IMR-90 (cell line): Measurements from ENCODE around the gene GOLGA8B. TPM values are rescaled to one million over a fixed set of nuclear protein-coding genes. Genes with fewer than 3 reads are reported as not detected.

ENCODE experiments used
- ATAC-seq: fragments of 200-7000 bp; cut with Tn5 transposase; 2 replicates; pipeline ENCODE4 v1.9.1; 2020; ENCODE audit warnings: low read depth, mild to moderate bottlenecking, moderate library complexity
- BruUV-seq: library from RNA; stranded (reverse); fragments of 400-500 nt; replicated peaks from 2 replicates; lab custom pipeline; 2021; lab: Mats Ljungman, UMichigan
- CTCF ChIA-PET: fragments of 300-600 bp; formaldehyde crosslinking; extraction: SDS; loops from one replicate; lab custom pipeline; 2021; ENCODE audit warnings: antibody characterized with exemption; lab: Yijun Ruan, JAX
- POLR2A ChIA-PET: fragments of 300-600 bp; sonication (Branson Sonifier 250); formaldehyde crosslinking; loops from one replicate; lab custom pipeline; 2022; ENCODE audit warnings: antibody characterized with exemption; ENCODE audit not compliant: unreplicated experiment; lab: Charles Lee
- DNase-seq: peaks from one replicate; pipeline ENCODE4 v3.0.0; 2013
- H2AFZ ChIP-seq: replicated peaks from 2 replicates; pipeline ENCODE3; 2013; ENCODE audit warnings: low read length, mild to moderate bottlenecking; ENCODE audit not compliant: poor library complexity
- H2AK5ac ChIP-seq: 2 replicates; pipeline ENCODE4 v1.6.1; 2013; ENCODE audit warnings: low read depth, low read length, inconsistent platforms
- H2AK9ac ChIP-seq: replicated peaks from 2 replicates; pipeline ENCODE3; 2013; ENCODE audit warnings: mild to moderate bottlenecking, low read depth, low read length, moderate library complexity; ENCODE audit not compliant: poor library complexity
- H2BK120ac ChIP-seq: 2 replicates; pipeline ENCODE4 v1.6.1; 2013; ENCODE audit warnings: low read depth, low read length, inconsistent platforms
- H2BK15ac ChIP-seq: 3 replicates; pipeline ENCODE4 v1.6.1; 2013; ENCODE audit warnings: low read depth, low read length, inconsistent platforms
- H2BK20ac ChIP-seq: 2 replicates; pipeline ENCODE4 v1.6.1; 2013; ENCODE audit warnings: low read depth, mild to moderate bottlenecking, inconsistent platforms, low read length, moderate library complexity
- H2BK5ac ChIP-seq: 2 replicates; pipeline ENCODE4 v1.6.1; 2013; ENCODE audit warnings: mild to moderate bottlenecking, low read depth, low read length, inconsistent platforms; ENCODE audit not compliant: poor library complexity, severe bottlenecking
- H3K14ac ChIP-seq: replicated peaks from 2 replicates; pipeline ENCODE4 v1.6.1; 2013; ENCODE audit warnings: low read depth, low read length, inconsistent platforms
- H3K18ac ChIP-seq: 2 replicates; pipeline ENCODE4 v1.6.1; 2013; ENCODE audit warnings: low read depth, low read length, control low read depth
- H3K23ac ChIP-seq: 2 replicates; pipeline ENCODE4 v1.6.1; 2013; ENCODE audit warnings: low read depth, low read length, inconsistent platforms
- H3K27ac ChIP-seq: 2 replicates; pipeline ENCODE4 v1.5.1; 2013; ENCODE audit warnings: mild to moderate bottlenecking, control low read depth, low read length; ENCODE audit not compliant: insufficient read depth
- H3K27me3 ChIP-seq: 2 replicates; pipeline ENCODE4 v1.6.1; 2013; ENCODE audit warnings: low read length; ENCODE audit not compliant: control insufficient read depth, insufficient read depth
- H3K36me3 ChIP-seq: 2 replicates; pipeline ENCODE4 v1.6.1; 2013; ENCODE audit warnings: low read length, mixed read lengths; ENCODE audit not compliant: control insufficient read depth, insufficient read depth
- H3K4ac ChIP-seq: 2 replicates; pipeline ENCODE4 v1.6.1; 2013; ENCODE audit warnings: low read depth, low read length, inconsistent platforms
- H3K4me1 ChIP-seq: 2 replicates; pipeline ENCODE4 v1.6.1; 2013; ENCODE audit warnings: low read length, mixed read lengths; ENCODE audit not compliant: control insufficient read depth, insufficient read depth
- H3K4me2 ChIP-seq: 2 replicates; pipeline ENCODE4 v1.6.1; 2013; ENCODE audit warnings: low read depth, mild to moderate bottlenecking, control low read depth, low read length, moderate library complexity
- H3K4me3 ChIP-seq: 2 replicates; pipeline ENCODE4 v1.5.1; 2013; ENCODE audit warnings: low read depth, mild to moderate bottlenecking, control low read depth, low read length, moderate library complexity; ENCODE audit not compliant: insufficient read depth
- H3K56ac ChIP-seq: 2 replicates; pipeline ENCODE4 v1.6.1; 2013; ENCODE audit warnings: low read length, inconsistent platforms; ENCODE audit not compliant: insufficient read depth; ENCODE audit errors: extremely low read depth
- H3K79me1 ChIP-seq, 2 experiments: 2 replicates each; pipeline ENCODE4 v1.6.1; 2013; ENCODE audit warnings: low read length in 2 of 2, inconsistent platforms in 1 of 2, low read depth in 1 of 2
- H3K9ac ChIP-seq: 2 replicates; pipeline ENCODE4 v1.6.1; 2013; ENCODE audit warnings: low read depth, low read length, control low read depth
- H3K9me1 ChIP-seq: 2 replicates; pipeline ENCODE4 v1.6.1; 2013; ENCODE audit warnings: low read length, inconsistent platforms; ENCODE audit not compliant: insufficient read depth
- H3K9me3 ChIP-seq: 2 replicates; pipeline ENCODE4 v1.6.1; 2013; ENCODE audit warnings: low read length; ENCODE audit not compliant: control insufficient read depth, insufficient read depth
- H4K20me1 ChIP-seq: 2 replicates; pipeline ENCODE4 v1.6.1; 2013; ENCODE audit warnings: low read length, inconsistent platforms; ENCODE audit not compliant: insufficient read depth
- H4K5ac ChIP-seq: 2 replicates; pipeline ENCODE4 v1.6.1; 2013; ENCODE audit warnings: mild to moderate bottlenecking, low read depth, low read length, control low read depth
- H4K8ac ChIP-seq, 2 experiments: 2 replicates each; pipeline ENCODE4 v1.6.1; 2013; ENCODE audit warnings: low read depth in 2 of 2, low read length in 2 of 2, control low read depth in 1 of 2, inconsistent platforms in 1 of 2
- H4K91ac ChIP-seq: 2 replicates; pipeline ENCODE4 v1.6.1; 2013; ENCODE audit warnings: low read depth, low read length, inconsistent platforms; ENCODE audit not compliant: insufficient read depth
- BHLHE40 ChIP-seq: fragments of 150-350 bp; IDR thresholded peaks from 2 replicates; pipeline ENCODE4 v1.6.1; 2016; ENCODE audit warnings: mild to moderate bottlenecking, low read depth, low read length
- CEBPB ChIP-seq: IDR thresholded peaks from 2 replicates; pipeline ENCODE4 v1.6.1; 2012; ENCODE audit warnings: low read depth, low read length, improper control_type of control experiment
- CHD1 ChIP-seq: IDR thresholded peaks from 2 replicates; pipeline ENCODE4 v1.6.1; 2012; ENCODE audit warnings: low read depth, low read length, improper control_type of control experiment
- FOS ChIP-seq: fragments of 150-350 bp; IDR thresholded peaks from 2 replicates; pipeline ENCODE4 v1.6.1; 2016; ENCODE audit warnings: low read depth, low read length
- MAFK ChIP-seq: IDR thresholded peaks from 2 replicates; pipeline ENCODE4 v1.6.1; 2012; ENCODE audit warnings: low read depth, low read length, improper control_type of control experiment
- MAZ ChIP-seq: IDR thresholded peaks from 2 replicates; pipeline ENCODE4 v1.6.1; 2012; ENCODE audit warnings: low read depth, mild to moderate bottlenecking, low read length, improper control_type of control experiment, moderate library complexity, borderline replicate concordance
- NFE2L2 ChIP-seq: fragments of 150-350 bp; IDR thresholded peaks from 2 replicates; pipeline ENCODE4 v1.6.1; 2016; ENCODE audit warnings: low read depth, mild to moderate bottlenecking, low read length
- POLR2A ChIP-seq: IDR thresholded peaks from 2 replicates; pipeline ENCODE4 v1.6.1; 2012; ENCODE audit warnings: mild to moderate bottlenecking, low read depth, low read length
- RAD21 ChIP-seq: IDR thresholded peaks from 2 replicates; pipeline ENCODE4 v1.6.1; 2012; ENCODE audit warnings: low read length, improper control_type of control experiment
- RCOR1 ChIP-seq: IDR thresholded peaks from 2 replicates; pipeline ENCODE4 v1.6.1; 2012; ENCODE audit warnings: mild to moderate bottlenecking, low read length, improper control_type of control experiment; ENCODE audit not compliant: insufficient replicate concordance
- RFX5 ChIP-seq: IDR thresholded peaks from 2 replicates; pipeline ENCODE4 v1.8.0; 2012; ENCODE audit warnings: low read depth, mild to moderate bottlenecking, low read length, moderate library complexity
- SMC3 ChIP-seq: fragments of 150-350 bp; IDR thresholded peaks from 2 replicates; pipeline ENCODE4 v1.6.1; 2016; ENCODE audit warnings: low read depth, mild to moderate bottlenecking, antibody characterized with exemption, low read length, moderate library complexity
- whole genome bisulfite sequencing, 2 experiments: methylation state at CpG; one replicate each; pipeline versions ENCODE4 v1.1.5 to v1.1.7; 2013; ENCODE audit warnings: missing lambda C conversion rate in 2 of 2; ENCODE audit not compliant: insufficient read length in 1 of 2; ENCODE audit errors: extremely low coverage in 2 of 2; 5-methylcytosine and 5-hydroxymethylcytosine counted together
- dilution Hi-C: fragments of 300-500 bp; cut with HindIII; formaldehyde crosslinking; loops from one replicate; pipeline ENCODE4 v1.14.3; 2018; ENCODE audit warnings: low sequenced_read_pairs; ENCODE audit not compliant: unreplicated experiment
- in situ Hi-C: fragments of 300-500 bp; cut with MboI; formaldehyde crosslinking; loops from 3 replicates; pipeline ENCODE4 v1.14.3; 2019; ENCODE audit warnings: low sequenced_read_pairs, inconsistent platforms, mixed read lengths
- intact Hi-C: fragments of 100-400 bp; cut with micrococcal nuclease; formaldehyde crosslinking; loops from 2 replicates; pipeline ENCODE4 v1.10.0; 2022
- polyA plus RNA-seq, 3 experiments: library from polyadenylated mRNA; depleted of rRNA; stranded (reverse); fragments of >200 nt; gene quantifications; 2 replicates each; pipeline ENCODE4 v1.2.3, GENCODE V29; 2012; ENCODE audit warnings: low replicate concordance in 1 of 3
- total RNA-seq: library from RNA; depleted of rRNA; stranded (reverse); fragments of >200 nt; gene quantifications from 2 replicates; pipeline ENCODE4 v1.2.3, GENCODE V29; 2012
- TF ChIP-seq, protein P1 (sequence below): fragments of 150-350 bp; IDR thresholded peaks from 2 replicates; pipeline ENCODE4 v1.6.1; 2016; ENCODE audit warnings: low read depth, mild to moderate bottlenecking, low read length, moderate library complexity, borderline replicate concordance
- TF ChIP-seq, protein P2 (sequence below): fragments of 150-350 bp; IDR thresholded peaks from 2 replicates; pipeline ENCODE4 v1.6.1; 2017; ENCODE audit warnings: mild to moderate bottlenecking, antibody characterized with exemption, low read length, low read depth
- TF ChIP-seq, protein P3 (sequence below): conservative IDR thresholded peaks from 2 replicates; pipeline ENCODE4 v1.5.1; 2012; ENCODE audit warnings: mild to moderate bottlenecking, low read depth, low read length, improper control_type of control experiment

The GOLGA8B gene
- total and polyA plus RNA-seq, 2 of the 4 experiments (the other 2 are of a cell fraction) = 7.7 to 31.6 TPM

DNA sequence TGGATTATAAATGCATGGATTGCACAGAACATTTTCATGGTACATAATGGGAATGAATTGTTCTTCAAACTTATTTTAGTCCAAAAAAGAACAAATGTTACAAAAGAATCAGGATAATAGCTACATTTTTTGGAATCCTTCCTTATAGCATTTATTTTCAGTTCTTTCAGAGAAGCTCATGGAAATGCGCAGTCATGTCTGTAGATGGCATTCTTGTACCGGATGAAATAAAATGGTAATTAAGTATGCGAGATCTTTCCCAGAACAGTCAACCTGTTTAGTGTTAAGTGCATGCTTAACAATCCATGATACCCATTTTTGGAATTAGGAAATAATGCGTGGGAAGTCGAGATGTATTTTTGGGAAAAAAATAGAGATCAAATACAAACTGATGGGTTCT lies 38.2 kb upstream of the GOLGA8B start:
- H3K79me1 ChIP-seq = no peaks in the 10 kb centered on the region
- no peak overlapping the region for H4K5ac ChIP-seq
- no peak overlapping the region for H3K4me2 ChIP-seq
- H2BK120ac ChIP-seq = no peak overlapping the region
- H3K4me3 ChIP-seq = no peak overlapping the region
- dilution Hi-C loops = no loop called here
- H2BK15ac ChIP-seq = no peak overlapping the region
- TF ChIP-seq POLR2A = no peak
- TF ChIP-seq MAFK = no peak
- peak; percentile 75 for TF ChIP-seq RAD21
- TF ChIP-seq, protein P1, sequence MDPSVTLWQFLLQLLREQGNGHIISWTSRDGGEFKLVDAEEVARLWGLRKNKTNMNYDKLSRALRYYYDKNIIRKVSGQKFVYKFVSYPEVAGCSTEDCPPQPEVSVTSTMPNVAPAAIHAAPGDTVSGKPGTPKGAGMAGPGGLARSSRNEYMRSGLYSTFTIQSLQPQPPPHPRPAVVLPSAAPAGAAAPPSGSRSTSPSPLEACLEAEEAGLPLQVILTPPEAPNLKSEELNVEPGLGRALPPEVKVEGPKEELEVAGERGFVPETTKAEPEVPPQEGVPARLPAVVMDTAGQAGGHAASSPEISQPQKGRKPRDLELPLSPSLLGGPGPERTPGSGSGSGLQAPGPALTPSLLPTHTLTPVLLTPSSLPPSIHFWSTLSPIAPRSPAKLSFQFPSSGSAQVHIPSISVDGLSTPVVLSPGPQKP = no peak
- TF ChIP-seq RCOR1 = no peak
- no peak for TF ChIP-seq CEBPB
- peak; percentile 57 for TF ChIP-seq SMC3
- TF ChIP-seq, protein P2, sequence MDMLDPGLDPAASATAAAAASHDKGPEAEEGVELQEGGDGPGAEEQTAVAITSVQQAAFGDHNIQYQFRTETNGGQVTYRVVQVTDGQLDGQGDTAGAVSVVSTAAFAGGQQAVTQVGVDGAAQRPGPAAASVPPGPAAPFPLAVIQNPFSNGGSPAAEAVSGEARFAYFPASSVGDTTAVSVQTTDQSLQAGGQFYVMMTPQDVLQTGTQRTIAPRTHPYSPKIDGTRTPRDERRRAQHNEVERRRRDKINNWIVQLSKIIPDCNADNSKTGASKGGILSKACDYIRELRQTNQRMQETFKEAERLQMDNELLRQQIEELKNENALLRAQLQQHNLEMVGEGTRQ = no peak
- TF ChIP-seq FOS = no peak
- TF ChIP-seq, protein P3, sequence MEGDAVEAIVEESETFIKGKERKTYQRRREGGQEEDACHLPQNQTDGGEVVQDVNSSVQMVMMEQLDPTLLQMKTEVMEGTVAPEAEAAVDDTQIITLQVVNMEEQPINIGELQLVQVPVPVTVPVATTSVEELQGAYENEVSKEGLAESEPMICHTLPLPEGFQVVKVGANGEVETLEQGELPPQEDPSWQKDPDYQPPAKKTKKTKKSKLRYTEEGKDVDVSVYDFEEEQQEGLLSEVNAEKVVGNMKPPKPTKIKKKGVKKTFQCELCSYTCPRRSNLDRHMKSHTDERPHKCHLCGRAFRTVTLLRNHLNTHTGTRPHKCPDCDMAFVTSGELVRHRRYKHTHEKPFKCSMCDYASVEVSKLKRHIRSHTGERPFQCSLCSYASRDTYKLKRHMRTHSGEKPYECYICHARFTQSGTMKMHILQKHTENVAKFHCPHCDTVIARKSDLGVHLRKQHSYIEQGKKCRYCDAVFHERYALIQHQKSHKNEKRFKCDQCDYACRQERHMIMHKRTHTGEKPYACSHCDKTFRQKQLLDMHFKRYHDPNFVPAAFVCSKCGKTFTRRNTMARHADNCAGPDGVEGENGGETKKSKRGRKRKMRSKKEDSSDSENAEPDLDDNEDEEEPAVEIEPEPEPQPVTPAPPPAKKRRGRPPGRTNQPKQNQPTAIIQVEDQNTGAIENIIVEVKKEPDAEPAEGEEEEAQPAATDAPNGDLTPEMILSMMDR = peak; percentile 64
- no peak for TF ChIP-seq CHD1
- TF ChIP-seq RFX5 = no peak
- TF ChIP-seq MAZ = no peak
- no peak for TF ChIP-seq NFE2L2
- no peak for TF ChIP-seq BHLHE40
- H2AK9ac ChIP-seq = no peak overlapping the region
- peaks cover 3% of the 10 kb centered on the region for H3K27me3 ChIP-seq
- no peaks in the 10 kb centered on the region for H4K20me1 ChIP-seq
- H3K27ac ChIP-seq = no peak overlapping the region
- no peak overlapping the region for H3K9ac ChIP-seq
- ATAC-seq (peak; percentile 81), DNase-seq (peak; percentile 58)
- BruUV-seq = no TSS peak
- H2BK20ac ChIP-seq = no peak overlapping the region
- whole genome bisulfite sequencing, 2 experiments = no CpG with 5 or more reads among the region's 5 CpGs
- no peak overlapping the region for H4K8ac ChIP-seq
- H3K36me3 ChIP-seq = no peaks in the 10 kb centered on the region
- H3K9me3 ChIP-seq = no peaks in the 10 kb centered on the region
- H3K4me1 ChIP-seq = no peaks in the 10 kb centered on the region
- H3K18ac ChIP-seq = no peak overlapping the region
- no peak overlapping the region for H2AK5ac ChIP-seq
- no peak overlapping the region for H2AFZ ChIP-seq
- no peak overlapping the region for H2BK5ac ChIP-seq
- H4K91ac ChIP-seq = no peak overlapping the region
- intact Hi-C loops = loop anchor here (1.0 to 10.0 kb wide), 3 partner anchors 87 to 673 kb away; no protein-coding TSS in a partner anchor
- H3K4ac ChIP-seq = no peak overlapping the region
- H3K9me1 ChIP-seq = no peaks in the 10 kb centered on the region
- no peak overlapping the region for H3K56ac ChIP-seq
- H3K14ac ChIP-seq = no peak overlapping the region
- no peak overlapping the region for H3K23ac ChIP-seq
- in situ Hi-C loops = loop anchor here (5.0 kb wide), 1 partner anchor 296 kb away; no protein-coding TSS in a partner anchor
- ChIA-PET CTCF (interaction anchor here (0.6 to 2.4 kb wide), 6 partner anchors 9 to 308 kb away, joined by 3 to 10 read pairs (median 4); no protein-coding TSS in a partner anchor), POLR2A (interaction anchor here (0.6 to 0.7 kb wide), 3 partner anchors 348 to 386 kb away, joined by 3 to 6 read pairs (median 4); partner anchors contain the start of genes AQR and ZNF770)
